ENCODE results near the gene ETV3. TPM values are rescaled to one million over a fixed set of nuclear protein-coding genes. Genes with fewer than 3 reads are reported as not detected.
A peak's percentile ranks its signal among the peaks of the same experiment; 100 is the strongest.
"Not testable (repeated sequence)": the region's sequence is repeated elsewhere in the genome, so short reads cannot be mapped to it uniquely, and the experiment has no call there.

Gene ETV3
- polyA plus RNA-seq, 1 experiment: 10.0 TPM

- POLR2A ChIA-PET: interaction anchor here (1.2 kb wide), 1 partner anchor 13 kb away, joined by 5 read pairs; no protein-coding TSS in a partner anchor
- H3K27ac ChIP-seq (ENCODE audit: low read depth, low read length): peak overlapping the region; percentile 87
Observed at GRCh38 chr1:157105298-157105987, 32.8 kb downstream of the ETV3 start.

GRCh38 chr1:157104598-157105293, 33.4 kb downstream of the ETV3 start:
- no peak for DNase-seq (ENCODE audit: low read depth, low spot score)
- no peak for TF ChIP-seq CTCF (IDR thresholded peaks at IDR 0.05; ENCODE audit: low read depth, low read length)
- POLR2A ChIA-PET: no interaction called here

More at GRCh38 chr1:157105298-157105987, 32.8 kb downstream of the ETV3 start:
- CTCF ChIA-PET: interaction anchor here (0.5 to 5.9 kb wide), 6 partner anchors 8 to 51 kb away, joined by 4 to 38 read pairs (median 5); no protein-coding TSS in a partner anchor
- Histone ChIP-seq H3K9me3 (ENCODE audit: control insufficient read depth, insufficient read depth, low read length) (no peaks in the 10 kb centered on the region), H3K4me3 (ENCODE audit: low read depth, low read length) (no peak overlapping the region), H3K27me3 (ENCODE audit: control insufficient read depth, insufficient read depth, low read length) (no peaks in the 10 kb centered on the region)
- TF ChIP-seq CTCF (IDR thresholded peaks at IDR 0.05; ENCODE audit: low read depth, low read length): no peak
- no peak for DNase-seq (ENCODE audit: low read depth, low spot score)

GRCh38 chr1:157103268-157103667, 34.9 kb downstream of the ETV3 start:
- H3K9me3 ChIP-seq (ENCODE audit: control insufficient read depth, insufficient read depth, low read length): no peaks in the 10 kb centered on the region
- ChIA-PET POLR2A (no interaction called here), CTCF (interaction anchor here (1.0 to 5.9 kb wide), 4 partner anchors 13 to 60 kb away, joined by 4 to 38 read pairs (median 6); no protein-coding TSS in a partner anchor)
- DNase-seq (ENCODE audit: low read depth, low spot score): no peak
- no peak overlapping the region for H3K27ac ChIP-seq (ENCODE audit: low read depth, low read length)
- TF ChIP-seq CTCF (IDR thresholded peaks at IDR 0.05; ENCODE audit: low read depth, low read length): no peak
- H3K4me3 ChIP-seq (ENCODE audit: low read depth, low read length): no peak overlapping the region
- no peaks in the 10 kb centered on the region for H3K27me3 ChIP-seq (ENCODE audit: control insufficient read depth, insufficient read depth, low read length)

More at GRCh38 chr1:157104598-157105293, 33.4 kb downstream of the ETV3 start:
- Histone ChIP-seq H3K27me3 (ENCODE audit: control insufficient read depth, insufficient read depth, low read length) (no peaks in the 10 kb centered on the region), H3K27ac (ENCODE audit: low read depth, low read length) (no peak overlapping the region), H3K4me3 (ENCODE audit: low read depth, low read length) (no peak overlapping the region), H3K9me3 (ENCODE audit: control insufficient read depth, insufficient read depth, low read length) (no peaks in the 10 kb centered on the region)
- CTCF ChIA-PET: interaction anchor here (0.5 to 5.9 kb wide), 5 partner anchors 8 to 52 kb away, joined by 4 to 38 read pairs (median 4); no protein-coding TSS in a partner anchor

GRCh38 chr1:157101149-157101548, 37.0 kb downstream of the ETV3 start:
- Histone ChIP-seq H3K9me3 (ENCODE audit: control insufficient read depth, insufficient read depth, low read length) (no peaks in the 10 kb centered on the region), H3K27me3 (ENCODE audit: control insufficient read depth, insufficient read depth, low read length) (no peaks in the 10 kb centered on the region), H3K27ac (ENCODE audit: low read depth, low read length) (no peak overlapping the region), H3K4me3 (ENCODE audit: low read depth, low read length) (no peak overlapping the region)
- ChIA-PET CTCF (interaction anchor here (0.9 to 5.9 kb wide), 3 partner anchors 11 to 55 kb away, joined by 3 to 38 read pairs (median 5); no protein-coding TSS in a partner anchor), POLR2A (no interaction called here)
- no peak for DNase-seq (ENCODE audit: low read depth, low spot score)
- TF ChIP-seq CTCF (IDR thresholded peaks at IDR 0.05; ENCODE audit: low read depth, low read length): no peak

GRCh38 chr1:157099633-157100009, 38.6 kb downstream of the ETV3 start, which contains the start of gene ETV3L:
Gene ETV3L, minus strand, starts transcription at chr1:157099808. Its CDS starts 285 bp downstream, at chr1:157099523.
- CTCF ChIA-PET: interaction anchor here (5.9 kb wide), 1 partner anchor 9 kb away, joined by 38 read pairs; no protein-coding TSS in a partner anchor
- no peak for DNase-seq (ENCODE audit: low read depth, low spot score)
- Histone ChIP-seq H3K4me3 (ENCODE audit: low read depth, low read length) (no peak within 1 kb of the TSS), H3K27me3 (ENCODE audit: control insufficient read depth, insufficient read depth, low read length) (no peaks in the 10 kb centered on the region), H3K9me3 (ENCODE audit: control insufficient read depth, insufficient read depth, low read length) (no peaks in the 10 kb centered on the region), H3K27ac (ENCODE audit: low read depth, low read length) (no peak within 1 kb of the TSS)
- POLR2A ChIA-PET: no interaction called here
- no peak for TF ChIP-seq CTCF (IDR thresholded peaks at IDR 0.05; ENCODE audit: low read depth, low read length)

GRCh38 chr1:157098987-157099632, 39.1 kb downstream of the ETV3 start:
- POLR2A ChIA-PET: not testable (repeated sequence)

More at GRCh38 chr1:157098987-157099632, 39.1 kb downstream of the ETV3 start:
- not testable (repeated sequence) for H3K27ac ChIP-seq (ENCODE audit: low read depth, low read length); H3K27me3 ChIP-seq (ENCODE audit: control insufficient read depth, insufficient read depth, low read length); DNase-seq (ENCODE audit: low read depth, low spot score); H3K4me3 ChIP-seq (ENCODE audit: low read depth, low read length); H3K9me3 ChIP-seq (ENCODE audit: control insufficient read depth, insufficient read depth, low read length)
- CTCF ChIA-PET: interaction anchor here (1.0 to 1.5 kb wide), 2 partner anchors 9 to 57 kb away, joined by 4 to 5 read pairs; no protein-coding TSS in a partner anchor
